Measurements from ENCODE around the gene GNG2. TPM values are rescaled to one million over a fixed set of nuclear protein-coding genes. Genes with fewer than 3 reads are reported as not detected.
A peak's percentile ranks its signal among the peaks of the same experiment; 100 is the strongest.

Gene GNG2
- total and polyA plus RNA-seq, 2 experiments from 2014 or later: 9.9 to 14.8 TPM

DNA sequence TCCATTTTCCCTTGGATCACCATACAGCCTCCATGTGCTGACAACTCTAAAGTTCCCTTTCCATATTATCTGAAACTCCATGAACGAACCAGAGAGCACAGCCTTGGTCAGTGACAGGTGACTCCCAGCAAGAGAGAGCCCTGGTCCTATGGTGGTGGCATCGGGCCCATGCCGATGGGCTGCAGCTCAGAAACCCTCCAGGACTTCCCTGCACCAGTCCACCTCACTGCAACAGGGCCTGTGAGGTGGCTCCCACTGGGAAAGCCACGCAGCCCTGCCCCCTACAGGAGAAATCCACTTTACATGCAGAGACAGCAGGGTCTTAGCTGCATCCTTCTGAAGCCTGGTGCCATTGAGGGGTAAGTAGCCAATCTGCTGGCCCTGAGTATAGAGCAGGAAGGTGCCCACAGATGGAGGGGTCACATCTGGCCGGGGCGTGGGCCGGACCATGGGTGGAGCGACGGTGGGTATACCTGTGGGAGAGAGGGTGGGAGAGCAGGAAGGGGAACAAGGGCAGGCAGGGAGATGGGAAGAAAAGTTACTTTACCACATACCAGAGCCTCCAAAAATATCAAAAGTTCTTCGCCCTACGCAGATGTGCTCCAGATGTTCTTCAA, 153.7 kb downstream of the GNG2 start:
- 0 out of 2 replicates have a peak, but pooled peaks cover 11% of the 10 kb centered on the region for H3K9me2 ChIP-seq (ENCODE audit: insufficient read depth)
- H3K27me3 Mint-ChIP-seq (ENCODE audit: insufficient read depth, low read depth, poor library complexity): peaks cover 14% of the 10 kb centered on the region
- peaks cover 19% of the 10 kb centered on the region for H3K36me3 ChIP-seq (ENCODE audit: insufficient read depth)
- H3K79me2 ChIP-seq (replicated peaks; ENCODE audit: insufficient read depth): no peaks in the 10 kb centered on the region
- peaks cover 6% of the 10 kb centered on the region; the same call in 1 of the 2 replicates for H4K20me1 ChIP-seq (replicated peaks; ENCODE audit: insufficient read depth)
- ATAC-seq: peak; percentile 78
- H3K4me1 ChIP-seq (ENCODE audit: insufficient read depth): peaks cover 19% of the 10 kb centered on the region
- no peaks in the 10 kb centered on the region for H3K9me3 Mint-ChIP-seq
- no peak overlapping the region; the same call in 1 of the 2 replicates for H3K4me2 ChIP-seq
- H3K27me3 ChIP-seq (ENCODE audit: insufficient read depth): no peaks in the 10 kb centered on the region
- H3K27ac Mint-ChIP-seq: no peak overlapping the region
- TF ChIP-seq, protein P1, sequence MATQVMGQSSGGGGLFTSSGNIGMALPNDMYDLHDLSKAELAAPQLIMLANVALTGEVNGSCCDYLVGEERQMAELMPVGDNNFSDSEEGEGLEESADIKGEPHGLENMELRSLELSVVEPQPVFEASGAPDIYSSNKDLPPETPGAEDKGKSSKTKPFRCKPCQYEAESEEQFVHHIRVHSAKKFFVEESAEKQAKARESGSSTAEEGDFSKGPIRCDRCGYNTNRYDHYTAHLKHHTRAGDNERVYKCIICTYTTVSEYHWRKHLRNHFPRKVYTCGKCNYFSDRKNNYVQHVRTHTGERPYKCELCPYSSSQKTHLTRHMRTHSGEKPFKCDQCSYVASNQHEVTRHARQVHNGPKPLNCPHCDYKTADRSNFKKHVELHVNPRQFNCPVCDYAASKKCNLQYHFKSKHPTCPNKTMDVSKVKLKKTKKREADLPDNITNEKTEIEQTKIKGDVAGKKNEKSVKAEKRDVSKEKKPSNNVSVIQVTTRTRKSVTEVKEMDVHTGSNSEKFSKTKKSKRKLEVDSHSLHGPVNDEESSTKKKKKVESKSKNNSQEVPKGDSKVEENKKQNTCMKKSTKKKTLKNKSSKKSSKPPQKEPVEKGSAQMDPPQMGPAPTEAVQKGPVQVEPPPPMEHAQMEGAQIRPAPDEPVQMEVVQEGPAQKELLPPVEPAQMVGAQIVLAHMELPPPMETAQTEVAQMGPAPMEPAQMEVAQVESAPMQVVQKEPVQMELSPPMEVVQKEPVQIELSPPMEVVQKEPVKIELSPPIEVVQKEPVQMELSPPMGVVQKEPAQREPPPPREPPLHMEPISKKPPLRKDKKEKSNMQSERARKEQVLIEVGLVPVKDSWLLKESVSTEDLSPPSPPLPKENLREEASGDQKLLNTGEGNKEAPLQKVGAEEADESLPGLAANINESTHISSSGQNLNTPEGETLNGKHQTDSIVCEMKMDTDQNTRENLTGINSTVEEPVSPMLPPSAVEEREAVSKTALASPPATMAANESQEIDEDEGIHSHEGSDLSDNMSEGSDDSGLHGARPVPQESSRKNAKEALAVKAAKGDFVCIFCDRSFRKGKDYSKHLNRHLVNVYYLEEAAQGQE (IDR thresholded peaks at IDR 0.05; ENCODE audit: unreplicated experiment): no peak
- TF ChIP-seq STAT1 (IDR thresholded peaks at IDR 0.05; ENCODE audit: unreplicated experiment) (no peak), CTCF (conservative IDR thresholded peaks at IDR 0.05; ENCODE audit: low read depth in 2 of 2) (peak; percentile 56 to 70)
- DNase-seq (ENCODE audit: low spot score): peak; percentile 55
- H2AFZ ChIP-seq: no peak overlapping the region
- H3K36me3 Mint-ChIP-seq (ENCODE audit: low read depth): peaks cover 25% of the 10 kb centered on the region
- H3F3A ChIP-seq (replicated peaks; ENCODE audit: low read depth): no peaks in the 10 kb centered on the region
- no peak overlapping the region for H3K4me3 ChIP-seq
- peaks cover 26% of the 10 kb centered on the region for H3K4me1 Mint-ChIP-seq
- H3K27ac ChIP-seq (ENCODE audit: low read depth): no peak overlapping the region
- no peak overlapping the region for H3K4me3 Mint-ChIP-seq

GRCh38 chr14:52014601-52015267, 154.3 kb downstream of the GNG2 start:
- peaks cover 28% of the 10 kb centered on the region for H3K4me1 Mint-ChIP-seq
- H3K27me3 Mint-ChIP-seq (ENCODE audit: insufficient read depth, low read depth, poor library complexity): peaks cover 14% of the 10 kb centered on the region
- Histone ChIP-seq H4K20me1 (replicated peaks; ENCODE audit: insufficient read depth) (peaks cover 6% of the 10 kb centered on the region; the same call in 1 of the 2 replicates), H3K27me3 (ENCODE audit: insufficient read depth) (no peaks in the 10 kb centered on the region), H3K4me2 (no peak overlapping the region), H3K27ac (ENCODE audit: low read depth) (no peak overlapping the region), H3K9me2 (ENCODE audit: insufficient read depth) (0 out of 2 replicates have a peak, but pooled peaks cover 11% of the 10 kb centered on the region), H3K36me3 (ENCODE audit: insufficient read depth) (0 out of 2 replicates have a peak, but pooled peaks cover 15% of the 10 kb centered on the region), H3K4me3 (no peak overlapping the region), H3K79me2 (replicated peaks; ENCODE audit: insufficient read depth) (no peaks in the 10 kb centered on the region), H3F3A (replicated peaks; ENCODE audit: low read depth) (no peaks in the 10 kb centered on the region), H3K4me1 (ENCODE audit: insufficient read depth) (peaks cover 19% of the 10 kb centered on the region), H2AFZ (no peak overlapping the region)
- H3K27ac Mint-ChIP-seq: no peak overlapping the region
- no peaks in the 10 kb centered on the region for H3K9me3 Mint-ChIP-seq
- no peak overlapping the region for H3K4me3 Mint-ChIP-seq
- ATAC-seq (no peak), DNase-seq (ENCODE audit: low spot score) (no peak)
- H3K36me3 Mint-ChIP-seq (ENCODE audit: low read depth): peaks cover 19% of the 10 kb centered on the region
- TF ChIP-seq, protein P1 (IDR thresholded peaks at IDR 0.05; ENCODE audit: unreplicated experiment): no peak
